SH-SY5Y (cell line): Measurements from ENCODE around the gene BUD23.

ENCODE experiments used
- GATA2 ChIP-seq: IDR thresholded peaks from 2 replicates; pipeline ENCODE4 v1.6.1; 2011; ENCODE audit warnings: mild to moderate bottlenecking, low read depth, low read length
- GATA3 ChIP-seq: IDR thresholded peaks from 2 replicates; pipeline ENCODE4 v1.6.1; 2011; ENCODE audit warnings: low read depth, mild to moderate bottlenecking, low read length, moderate library complexity

DNA sequence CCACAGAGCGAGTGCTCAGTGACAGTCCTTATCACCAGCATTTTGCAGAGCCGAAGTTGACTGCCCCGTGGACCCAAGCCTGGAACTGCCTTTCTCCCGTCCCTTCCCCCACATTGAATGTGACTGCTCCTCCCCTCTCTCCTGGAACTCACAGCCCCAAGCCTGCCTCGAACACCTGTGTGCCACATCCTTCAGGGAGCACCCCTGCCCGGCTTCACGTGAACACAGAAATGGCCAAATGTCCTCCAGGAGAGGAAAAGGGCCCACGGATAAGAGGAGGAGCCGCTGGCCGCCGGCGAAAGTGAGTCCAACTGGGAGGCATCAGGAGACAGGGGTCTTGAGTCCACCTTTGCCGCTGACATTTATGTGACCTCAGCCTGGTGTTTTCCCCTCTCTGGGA is 19.8 kb downstream of the BUD23 start:
- TF ChIP-seq GATA2 (no peak), GATA3 (no peak)
